ENCODE data around the gene ITK.

The ITK gene

DNA sequence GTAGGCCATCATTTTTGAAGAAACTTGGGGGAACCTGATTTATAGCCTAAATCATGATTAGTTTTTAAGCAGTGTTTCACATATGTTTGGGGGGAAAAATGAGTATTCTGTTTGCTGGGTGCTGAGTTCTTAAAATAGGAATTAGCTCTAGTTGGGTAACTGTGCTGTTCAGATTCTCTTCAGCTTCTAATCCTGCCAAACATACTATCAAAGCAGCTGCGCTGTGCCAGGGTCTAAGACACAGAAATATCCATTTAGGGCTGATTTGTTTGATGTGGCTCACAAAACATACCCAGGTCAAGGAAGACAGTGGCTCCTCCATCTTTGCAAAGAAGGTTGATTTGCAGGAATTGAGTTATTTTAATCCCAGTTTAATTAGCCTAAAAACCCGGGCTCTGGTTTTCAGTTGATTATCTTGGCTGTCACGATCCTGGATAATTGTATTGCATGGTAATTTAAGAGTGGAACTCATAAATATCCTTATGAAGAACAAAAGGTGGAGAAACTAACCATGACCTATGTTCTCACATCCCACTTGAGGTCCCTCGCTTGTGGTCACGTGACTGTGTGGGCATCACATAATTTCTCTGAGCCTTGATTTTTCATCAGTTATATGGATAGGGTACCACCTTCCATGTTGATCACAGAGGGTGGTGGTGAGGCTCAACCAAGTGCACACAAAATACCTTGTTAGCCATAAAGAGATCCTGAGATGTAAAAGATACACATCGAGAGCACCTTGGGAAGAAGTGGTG is 104.0 kb downstream of the ITK start:
- no peaks in the 10 kb centered on the region for H3K9me3 ChIP-seq (ENCODE audit: insufficient read depth, low read length, severe bottlenecking)
- ATAC-seq (ENCODE audit: insufficient read depth, low read depth) (peak; percentile 51; the same call in 2 of the 3 replicates), DNase-seq (no peak)
- peaks cover 95% of the 10 kb centered on the region for H3K79me2 ChIP-seq (ENCODE audit: insufficient read depth, low read length)
- H3K9ac ChIP-seq (ENCODE audit: low read depth, low read length), result no peak overlapping the region
- no peak overlapping the region for H3K27ac ChIP-seq (ENCODE audit: low read length)
- no peak overlapping the region for H2AFZ ChIP-seq (ENCODE audit: low read depth, low read length)
- H3K4me1 ChIP-seq (ENCODE audit: insufficient read depth, low read length), result peaks cover 14% of the 10 kb centered on the region
- no peak for TF ChIP-seq EZH2 (IDR thresholded peaks at IDR 0.05; ENCODE audit: borderline replicate concordance, low read depth, low read length, severe bottlenecking)
- TF ChIP-seq, protein P1, sequence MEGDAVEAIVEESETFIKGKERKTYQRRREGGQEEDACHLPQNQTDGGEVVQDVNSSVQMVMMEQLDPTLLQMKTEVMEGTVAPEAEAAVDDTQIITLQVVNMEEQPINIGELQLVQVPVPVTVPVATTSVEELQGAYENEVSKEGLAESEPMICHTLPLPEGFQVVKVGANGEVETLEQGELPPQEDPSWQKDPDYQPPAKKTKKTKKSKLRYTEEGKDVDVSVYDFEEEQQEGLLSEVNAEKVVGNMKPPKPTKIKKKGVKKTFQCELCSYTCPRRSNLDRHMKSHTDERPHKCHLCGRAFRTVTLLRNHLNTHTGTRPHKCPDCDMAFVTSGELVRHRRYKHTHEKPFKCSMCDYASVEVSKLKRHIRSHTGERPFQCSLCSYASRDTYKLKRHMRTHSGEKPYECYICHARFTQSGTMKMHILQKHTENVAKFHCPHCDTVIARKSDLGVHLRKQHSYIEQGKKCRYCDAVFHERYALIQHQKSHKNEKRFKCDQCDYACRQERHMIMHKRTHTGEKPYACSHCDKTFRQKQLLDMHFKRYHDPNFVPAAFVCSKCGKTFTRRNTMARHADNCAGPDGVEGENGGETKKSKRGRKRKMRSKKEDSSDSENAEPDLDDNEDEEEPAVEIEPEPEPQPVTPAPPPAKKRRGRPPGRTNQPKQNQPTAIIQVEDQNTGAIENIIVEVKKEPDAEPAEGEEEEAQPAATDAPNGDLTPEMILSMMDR (IDR thresholded peaks at IDR 0.05; ENCODE audit: borderline replicate concordance, extremely low read depth, low read length, poor library complexity, severe bottlenecking), result no peak
- H3K27me3 ChIP-seq (ENCODE audit: insufficient read depth, low read length, poor library complexity), result no peaks in the 10 kb centered on the region
- peaks cover 76% of the 10 kb centered on the region for H4K20me1 ChIP-seq (ENCODE audit: insufficient read depth, low read length)
- peaks cover 74% of the 10 kb centered on the region for H3K36me3 ChIP-seq (ENCODE audit: insufficient read depth, low read length)
- H3K4me2 ChIP-seq (ENCODE audit: insufficient read depth, low read length), result no peak overlapping the region
- no peak overlapping the region for H3K4me3 ChIP-seq (ENCODE audit: low read depth in 1 of 2, low read length in 2 of 2)

DNA sequence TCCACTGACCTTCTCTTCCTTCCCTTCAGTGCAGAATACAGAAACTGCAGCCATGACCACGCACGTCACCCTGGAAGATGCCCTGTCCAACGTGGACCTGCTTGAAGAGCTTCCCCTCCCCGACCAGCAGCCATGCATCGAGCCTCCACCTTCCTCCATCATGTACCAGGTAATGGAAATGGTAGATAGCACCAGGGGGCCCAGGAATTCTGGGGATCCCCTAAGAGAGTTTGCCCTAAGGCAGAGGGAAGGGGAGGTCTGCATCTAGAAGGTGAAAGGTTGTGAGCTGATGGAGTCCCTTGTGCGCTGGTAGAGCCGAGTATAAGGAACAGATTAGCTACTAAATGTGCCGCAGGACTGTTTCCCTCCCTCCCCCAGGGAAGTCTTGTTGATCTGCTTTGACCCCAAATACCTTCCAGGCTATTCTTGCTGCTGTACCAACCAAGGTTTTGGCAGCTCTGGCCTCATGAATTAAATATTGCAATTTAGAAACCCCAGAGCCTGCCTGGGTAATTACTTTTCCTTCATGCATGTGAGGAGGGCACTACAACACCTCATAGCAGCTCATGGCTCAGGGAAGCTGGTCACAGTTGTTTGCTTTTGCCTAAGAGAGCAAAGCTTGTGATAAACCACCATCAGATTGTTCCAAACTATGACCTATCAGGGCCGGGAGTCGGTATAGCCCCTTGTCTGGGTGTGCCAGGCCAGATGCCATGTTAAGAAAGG is 104.8 kb downstream of the ITK start:
- H3K9me3 ChIP-seq (ENCODE audit: insufficient read depth, low read length, severe bottlenecking), result no peaks in the 10 kb centered on the region
- no peak overlapping the region for H3K9ac ChIP-seq (ENCODE audit: low read depth, low read length)
- H2AFZ ChIP-seq (ENCODE audit: low read depth, low read length), result no peak overlapping the region
- H3K27ac ChIP-seq (ENCODE audit: low read length), result no peak overlapping the region
- H3K4me2 ChIP-seq (ENCODE audit: insufficient read depth, low read length), result no peak overlapping the region
- ATAC-seq (ENCODE audit: insufficient read depth, low read depth) (no peak), DNase-seq (no peak)
- peaks cover 82% of the 10 kb centered on the region for H4K20me1 ChIP-seq (ENCODE audit: insufficient read depth, low read length)
- peaks cover 94% of the 10 kb centered on the region for H3K79me2 ChIP-seq (ENCODE audit: insufficient read depth, low read length)
- no peak overlapping the region for H3K4me3 ChIP-seq (ENCODE audit: low read depth in 1 of 2, low read length in 2 of 2)
- H3K4me1 ChIP-seq (ENCODE audit: insufficient read depth, low read length), result peaks cover 14% of the 10 kb centered on the region
- TF ChIP-seq, protein P1 (IDR thresholded peaks at IDR 0.05; ENCODE audit: borderline replicate concordance, extremely low read depth, low read length, poor library complexity, severe bottlenecking), result no peak
- no peak for TF ChIP-seq EZH2 (IDR thresholded peaks at IDR 0.05; ENCODE audit: borderline replicate concordance, low read depth, low read length, severe bottlenecking)
- peaks cover 82% of the 10 kb centered on the region for H3K36me3 ChIP-seq (ENCODE audit: insufficient read depth, low read length)
- no peaks in the 10 kb centered on the region for H3K27me3 ChIP-seq (ENCODE audit: insufficient read depth, low read length, poor library complexity)

DNA sequence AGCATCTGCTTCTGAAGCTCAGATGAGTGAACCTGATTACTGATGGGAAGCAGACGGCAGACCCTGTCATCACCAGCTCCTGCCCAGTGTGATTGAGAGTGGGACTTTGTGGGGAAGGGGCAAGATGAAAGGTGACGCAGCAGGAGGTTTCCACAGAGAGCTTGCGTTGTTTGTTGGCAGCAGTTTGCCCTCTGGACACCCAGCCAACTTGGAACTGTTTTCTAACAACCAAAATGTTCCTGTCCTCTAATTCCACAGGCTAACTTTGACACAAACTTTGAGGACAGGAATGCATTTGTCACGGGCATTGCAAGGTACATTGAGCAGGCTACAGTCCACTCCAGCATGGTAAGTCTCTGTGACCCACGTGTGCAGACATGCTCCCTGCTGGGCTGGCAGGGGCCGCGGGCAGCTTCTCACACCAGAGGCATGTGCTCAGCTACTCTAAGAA is 106.1 kb downstream of the ITK start:
- H3K4me1 ChIP-seq (ENCODE audit: insufficient read depth, low read length), result peaks cover 12% of the 10 kb centered on the region
- no peak overlapping the region for H2AFZ ChIP-seq (ENCODE audit: low read depth, low read length)
- DNase-seq (no peak), ATAC-seq (ENCODE audit: insufficient read depth, low read depth) (no peak)
- H3K36me3 ChIP-seq (ENCODE audit: insufficient read depth, low read length), result peaks cover 87% of the 10 kb centered on the region
- H3K9me3 ChIP-seq (ENCODE audit: insufficient read depth, low read length, severe bottlenecking), result no peaks in the 10 kb centered on the region
- H3K27ac ChIP-seq (ENCODE audit: low read length), result 0 out of 2 replicates have a peak overlapping the region, but pooled peaks have one; percentile 7
- H3K9ac ChIP-seq (ENCODE audit: low read depth, low read length), result no peak overlapping the region
- H3K27me3 ChIP-seq (ENCODE audit: insufficient read depth, low read length, poor library complexity), result no peaks in the 10 kb centered on the region
- TF ChIP-seq EZH2 (IDR thresholded peaks at IDR 0.05; ENCODE audit: borderline replicate concordance, low read depth, low read length, severe bottlenecking), result no peak
- TF ChIP-seq, protein P1 (IDR thresholded peaks at IDR 0.05; ENCODE audit: borderline replicate concordance, extremely low read depth, low read length, poor library complexity, severe bottlenecking), result no peak
- H4K20me1 ChIP-seq (ENCODE audit: insufficient read depth, low read length), result peaks cover 82% of the 10 kb centered on the region
- H3K4me2 ChIP-seq (ENCODE audit: insufficient read depth, low read length), result no peak overlapping the region
- H3K79me2 ChIP-seq (ENCODE audit: insufficient read depth, low read length), result peaks cover 90% of the 10 kb centered on the region
- no peak overlapping the region for H3K4me3 ChIP-seq (ENCODE audit: low read depth in 1 of 2, low read length in 2 of 2)

Measured in DND-41 (cell line).